ENCODE results near the gene CALML6. TPM values are rescaled to one million over a fixed set of nuclear protein-coding genes. Genes with fewer than 3 reads are reported as not detected.

The CALML6 gene
- total and polyA plus RNA-seq, 2 of the 8 experiments (the other 6 are each of a cell fraction or from before 2014, with no cell fraction given) = 0.54 to 1.3 TPM

- TF ChIP-seq SIN3A (conservative IDR thresholded peaks at IDR 0.05 in 1 of 2, IDR thresholded peaks at IDR 0.05 in 1 of 2; ENCODE audit: low read depth in 1 of 2, low read length in 2 of 2) (no peak), JUN (IDR thresholded peaks at IDR 0.05; ENCODE audit: low read depth, low read length) (no peak)
Observed at GRCh38 chr1:1895456-1896336, 19.4 kb upstream of the CALML6 start (continued).
